DLD1 (cell line): ENCODE measurements around the gene PROM1.

Experiments
- in situ Hi-C: cut with HindIII; loops from 2 replicates; pipeline ENCODE4 v1.10.0; 2017; ENCODE audit warnings: low sequenced_read_pairs

The PROM1 gene

DNA sequence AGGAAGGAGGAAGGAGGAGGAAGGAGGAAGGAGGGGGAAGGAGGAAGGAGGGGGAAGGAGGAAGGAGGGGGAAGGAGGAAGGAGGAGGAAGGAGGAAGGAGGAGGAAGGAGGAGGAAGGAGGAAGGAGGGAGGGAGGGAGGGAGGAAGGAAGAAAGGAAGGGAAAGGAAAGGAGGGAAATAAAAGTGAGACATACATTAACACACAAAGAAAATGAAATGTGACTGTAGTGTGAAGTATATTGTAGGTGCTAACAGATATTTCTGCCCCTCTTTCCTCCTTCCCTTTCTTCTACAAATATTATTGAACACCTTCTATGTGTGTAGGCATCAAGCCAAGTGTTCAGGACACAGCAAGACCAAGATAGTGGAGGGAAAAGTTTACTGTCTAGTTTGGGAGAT lies 26.4 kb upstream of the PROM1 start:
- in situ Hi-C loops = no loop called here

DNA sequence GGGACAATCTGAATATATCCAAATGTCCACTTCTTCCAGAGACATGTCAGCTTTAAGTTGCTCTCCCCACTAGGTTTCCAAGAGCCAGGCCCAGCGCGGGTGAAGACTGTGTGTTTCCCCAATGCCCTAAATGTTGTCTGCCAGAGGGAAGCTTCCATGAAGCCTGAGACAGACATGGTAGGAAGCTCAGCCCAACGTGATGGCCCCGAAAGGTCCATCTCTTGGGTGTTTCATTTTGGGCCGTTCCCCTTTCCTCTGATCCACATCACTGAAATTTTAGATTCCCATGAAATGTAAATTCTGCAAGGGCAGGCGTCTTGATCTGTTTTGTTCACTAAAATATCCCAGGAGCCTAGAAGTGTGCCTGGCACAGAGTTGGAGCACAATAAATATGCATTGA lies 25.4 kb upstream of the PROM1 start:
- in situ Hi-C loops = no loop called here

DNA sequence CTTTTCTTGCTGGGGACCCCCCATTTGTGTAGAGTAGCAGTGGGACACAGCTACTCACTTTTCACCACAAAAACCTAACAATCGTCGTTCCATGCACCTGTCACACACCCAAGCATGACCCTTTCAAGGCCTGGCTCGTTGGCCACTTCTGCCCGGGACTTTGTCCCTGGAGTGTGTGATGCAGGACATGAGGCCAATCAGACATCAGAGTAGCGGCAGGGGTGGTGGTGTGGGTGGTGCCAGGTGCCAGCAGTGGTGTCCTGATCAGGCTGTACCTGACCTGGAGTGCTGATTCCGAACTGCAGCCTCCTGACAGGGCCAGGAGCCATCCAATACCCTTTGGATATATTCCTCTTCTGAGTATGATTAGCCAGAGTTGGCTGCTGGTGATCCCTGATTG lies 23.1 kb upstream of the PROM1 start:
- in situ Hi-C loops = no loop called here

DNA sequence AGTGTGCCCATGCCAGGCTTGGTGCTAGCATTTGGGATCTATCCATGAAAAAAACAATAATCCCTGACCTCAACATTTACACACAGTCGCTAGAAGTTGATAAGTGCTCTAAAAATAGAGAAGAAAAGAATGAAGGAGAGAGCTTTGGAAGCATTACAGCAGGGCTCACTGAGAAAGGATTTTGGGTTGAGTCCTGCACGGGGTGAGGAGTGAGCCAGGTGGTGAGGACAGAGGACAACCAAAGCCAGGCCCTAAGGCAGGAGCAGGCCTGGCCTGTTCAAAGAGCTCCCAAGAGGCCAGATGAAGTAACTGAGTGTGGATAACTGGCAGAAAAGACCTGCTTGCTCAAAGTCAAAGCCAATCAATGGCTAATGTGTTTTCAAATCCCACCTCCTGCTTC lies 20.7 kb upstream of the PROM1 start:
- in situ Hi-C loops = no loop called here

DNA sequence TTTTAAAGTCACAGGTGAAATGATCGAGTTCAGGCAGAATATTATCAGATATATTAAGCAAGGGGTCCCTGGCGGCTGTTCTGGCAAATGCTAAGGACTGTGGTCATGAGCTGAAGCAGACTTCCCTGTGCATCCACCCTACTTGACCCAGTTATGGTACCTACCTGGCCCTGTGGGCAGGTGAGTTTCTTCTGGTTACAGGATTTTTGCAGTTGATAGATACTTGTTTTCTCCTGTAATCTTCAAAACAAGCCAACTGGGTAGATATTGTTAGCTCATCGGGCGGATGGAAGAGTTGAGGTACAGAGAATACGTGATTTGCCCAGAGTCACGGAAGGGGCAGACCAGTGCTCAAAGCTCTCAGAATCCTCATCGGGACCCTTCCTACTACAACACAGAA lies 18.5 kb upstream of the PROM1 start:
- in situ Hi-C loops = no loop called here

DNA sequence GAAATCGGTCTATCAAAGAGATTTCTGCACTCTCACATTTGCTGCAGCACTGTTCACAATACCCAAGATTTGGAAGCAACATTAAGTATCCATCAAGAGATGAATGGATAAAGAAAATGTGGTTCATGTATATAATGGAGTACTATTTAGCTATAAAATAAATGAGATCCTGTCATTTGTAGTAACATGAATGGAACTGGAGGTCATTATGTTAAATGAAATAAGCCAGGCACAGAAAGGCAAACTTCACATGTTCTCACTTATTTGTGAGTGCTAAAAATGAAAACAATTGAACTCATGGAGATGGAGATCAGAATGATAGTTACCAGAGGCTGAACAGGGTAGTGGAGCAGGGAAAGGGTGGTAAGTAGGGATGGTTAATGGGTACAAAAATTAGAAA lies 17.0 kb upstream of the PROM1 start:
- in situ Hi-C loops = no loop called here

DNA sequence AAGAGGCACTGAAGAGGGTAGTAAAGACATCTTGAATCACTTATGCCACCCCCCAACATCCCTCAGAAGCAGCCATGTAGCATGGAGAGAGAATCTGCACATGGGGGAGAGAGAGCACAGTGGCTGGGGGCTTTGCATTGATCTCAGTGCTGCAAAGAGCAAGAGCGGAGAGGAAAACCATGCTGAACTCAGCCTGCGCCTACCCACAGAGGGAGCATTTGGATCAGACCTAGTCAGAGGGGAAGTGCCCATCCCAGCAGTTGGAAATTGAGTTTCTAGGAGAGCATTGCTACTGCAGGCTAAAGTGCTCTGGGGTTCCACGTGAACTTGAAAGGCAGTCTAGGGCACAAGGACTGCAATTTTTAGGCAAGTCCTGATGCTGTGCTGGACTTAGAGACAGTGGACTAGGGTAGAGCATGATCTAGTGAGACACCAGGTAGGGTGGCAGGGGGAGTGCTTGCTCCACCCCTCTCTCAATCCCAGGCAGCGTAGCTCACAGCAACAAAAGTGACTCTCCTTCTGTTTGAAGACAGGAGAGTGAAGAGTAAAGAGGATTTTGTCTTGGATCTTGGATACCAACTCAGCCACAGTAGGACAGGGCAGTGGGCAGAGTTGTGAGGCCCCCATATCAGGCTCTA lies 9.0 kb upstream of the PROM1 start:
- in situ Hi-C loops = no loop called here

DNA sequence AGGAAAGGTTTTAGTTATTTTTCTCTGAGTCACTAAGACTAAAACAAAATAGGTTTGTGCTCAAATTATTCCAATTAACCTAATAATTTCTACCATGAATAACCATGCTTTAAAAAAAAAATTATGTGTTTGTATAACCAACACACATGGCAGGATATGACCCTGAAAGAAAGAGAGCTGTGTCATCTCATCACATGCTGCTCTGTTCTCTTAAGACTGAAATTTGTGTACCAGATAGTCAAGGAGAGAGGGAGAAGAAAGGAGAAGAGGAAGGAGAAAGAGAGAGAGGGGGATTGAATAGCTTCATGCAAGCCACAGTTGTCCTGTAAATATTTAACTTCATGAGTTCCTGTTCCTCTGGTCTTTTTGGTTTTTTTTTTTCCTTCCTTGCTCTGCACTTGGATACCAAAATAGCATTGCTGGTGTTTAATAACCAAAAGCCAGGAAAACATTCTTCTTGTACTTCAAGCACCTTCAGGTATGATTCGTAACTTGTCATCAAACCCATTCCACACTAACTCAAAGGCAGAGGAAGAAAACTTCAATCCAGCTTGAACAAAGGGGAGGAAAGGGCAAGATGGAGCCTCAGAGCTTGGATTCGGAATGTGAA lies 6.4 kb upstream of the PROM1 start:
- in situ Hi-C loops = no loop called here

DNA sequence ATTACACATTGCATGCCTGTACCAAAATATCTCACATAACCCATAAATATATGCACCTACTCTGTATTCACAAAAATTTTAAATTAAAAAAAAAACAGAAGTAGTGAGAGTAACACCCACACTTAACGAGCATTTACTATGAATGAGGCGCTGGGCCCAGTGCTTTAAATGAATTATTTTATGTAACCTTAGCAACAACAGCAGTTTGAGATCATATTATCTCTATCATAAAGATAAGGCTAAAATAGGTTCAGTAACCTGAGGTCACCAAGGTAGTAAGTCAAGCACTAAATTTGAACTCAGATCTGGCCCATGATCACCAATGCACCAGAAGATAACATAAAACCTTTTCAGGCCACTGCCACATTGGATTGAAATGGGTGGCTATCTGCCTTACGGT lies 5.3 kb upstream of the PROM1 start:
- in situ Hi-C loops = no loop called here

DNA sequence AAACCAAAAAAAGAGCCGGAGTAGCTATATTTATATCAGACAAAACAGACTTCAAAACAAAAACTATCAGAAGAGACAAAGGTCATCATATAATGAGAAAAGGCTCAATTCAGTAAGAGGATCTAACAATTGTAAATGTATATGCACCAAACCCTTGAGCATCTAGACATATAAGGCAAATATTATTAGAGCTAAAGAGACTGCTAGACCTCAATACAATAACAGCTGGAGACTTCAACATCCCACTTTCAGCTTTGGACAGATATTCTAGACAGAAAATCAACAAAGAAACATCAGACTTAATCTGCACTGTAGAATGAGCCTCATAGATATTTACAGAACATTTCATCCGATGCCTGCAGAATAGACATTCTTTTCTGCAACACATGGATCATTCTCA lies 4.8 kb upstream of the PROM1 start:
- in situ Hi-C loops = no loop called here

DNA sequence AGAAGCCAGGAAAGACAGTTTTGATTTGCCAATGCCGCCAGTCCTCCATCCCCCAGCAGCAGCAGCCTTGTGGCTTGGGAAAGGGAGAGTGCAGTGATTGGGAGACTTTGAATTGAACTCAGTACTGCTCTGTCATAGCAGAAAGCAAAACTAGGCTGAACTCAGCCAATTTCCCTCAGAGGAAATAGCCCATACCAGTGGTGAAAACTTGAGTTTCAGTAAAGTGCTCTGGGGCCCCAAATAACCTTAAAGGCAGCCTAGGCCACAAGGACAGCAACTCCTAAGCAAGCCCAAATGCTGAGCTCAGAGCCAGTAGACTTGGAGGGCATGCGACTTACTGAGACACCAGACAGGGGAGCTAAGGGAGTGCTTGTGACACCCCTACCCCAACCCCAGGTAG lies 2.0 kb upstream of the PROM1 start:
- in situ Hi-C loops = no loop called here

DNA sequence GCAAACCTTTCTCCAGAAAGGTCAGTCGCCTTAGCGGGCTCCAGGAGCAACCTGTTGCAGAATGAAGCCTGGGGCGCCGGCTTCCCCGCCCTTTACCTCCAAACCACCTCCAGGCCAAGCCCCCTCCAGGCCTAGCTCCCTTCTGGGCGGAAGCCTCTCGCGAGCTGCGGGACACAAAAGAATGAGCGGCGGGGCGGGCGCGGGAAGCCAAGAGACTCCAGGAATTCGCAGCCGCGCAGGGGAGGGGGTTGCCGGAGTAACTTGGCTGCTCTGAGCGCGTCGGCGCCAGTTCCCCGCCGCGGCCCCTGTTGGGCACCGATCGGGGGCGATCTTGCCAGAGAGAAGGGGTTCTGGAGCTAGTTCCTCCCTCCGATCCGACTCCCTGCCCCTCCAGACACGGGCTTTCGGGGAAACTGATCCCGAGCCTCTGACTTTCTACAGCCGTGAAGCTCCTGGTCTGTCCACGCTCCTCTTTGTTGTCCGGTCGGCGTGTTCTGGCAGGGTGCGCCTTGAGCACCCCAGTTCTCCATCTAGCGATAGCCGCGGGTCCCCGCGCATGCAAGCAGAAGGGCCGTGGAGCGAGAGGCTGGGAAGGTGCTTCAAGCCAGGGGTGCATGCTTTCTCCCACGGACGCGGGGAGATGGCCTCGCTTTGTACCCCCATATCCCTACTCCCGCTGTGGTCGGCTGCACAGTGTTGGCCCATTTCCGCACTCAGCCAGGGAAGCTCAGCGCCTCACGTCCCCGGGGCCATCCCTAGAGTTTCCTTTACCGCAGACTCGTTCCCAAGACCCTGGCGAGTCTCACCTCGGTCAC lies 1.2 kb downstream of the PROM1 start:
- in situ Hi-C loops = no loop called here

DNA sequence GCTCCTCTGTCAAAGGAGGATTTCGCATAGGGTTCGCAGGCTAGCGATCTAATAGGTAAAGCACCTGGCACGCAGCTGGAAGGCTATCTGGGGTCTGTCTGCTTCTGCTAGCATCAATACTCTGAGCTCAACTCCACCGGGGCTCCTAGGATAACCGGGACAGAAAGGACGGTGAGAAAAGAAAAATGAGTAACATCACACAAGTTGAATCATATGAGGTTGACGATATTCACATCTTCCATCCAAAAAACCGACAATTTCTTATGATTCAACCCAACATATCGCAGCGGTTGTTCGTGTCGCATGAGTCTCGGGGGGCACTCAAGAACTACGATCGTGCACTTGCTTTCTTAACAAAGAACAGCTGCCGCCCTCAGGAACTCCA lies 1.8 kb downstream of the PROM1 start:
- in situ Hi-C loops = no loop called here

DNA sequence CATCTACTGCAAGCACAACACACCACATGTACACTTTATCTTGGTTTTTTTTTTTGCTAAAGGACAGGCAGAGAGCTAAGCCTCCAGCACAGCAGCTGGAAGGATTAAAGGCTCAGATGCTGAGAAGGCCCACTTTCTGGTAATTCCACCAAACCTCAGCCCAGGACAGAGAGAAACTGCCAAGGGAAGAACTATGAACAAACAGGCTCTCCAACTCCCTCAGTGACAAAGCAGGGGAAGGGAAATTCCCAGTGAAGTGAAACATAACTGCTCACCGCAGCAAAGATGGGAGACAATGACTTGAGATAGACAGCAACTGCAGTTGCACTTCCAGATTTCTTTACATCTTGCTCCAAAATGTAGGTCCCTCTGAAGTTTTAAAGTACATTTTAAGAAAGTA lies 4.8 kb downstream of the PROM1 start:
- in situ Hi-C loops = no loop called here

DNA sequence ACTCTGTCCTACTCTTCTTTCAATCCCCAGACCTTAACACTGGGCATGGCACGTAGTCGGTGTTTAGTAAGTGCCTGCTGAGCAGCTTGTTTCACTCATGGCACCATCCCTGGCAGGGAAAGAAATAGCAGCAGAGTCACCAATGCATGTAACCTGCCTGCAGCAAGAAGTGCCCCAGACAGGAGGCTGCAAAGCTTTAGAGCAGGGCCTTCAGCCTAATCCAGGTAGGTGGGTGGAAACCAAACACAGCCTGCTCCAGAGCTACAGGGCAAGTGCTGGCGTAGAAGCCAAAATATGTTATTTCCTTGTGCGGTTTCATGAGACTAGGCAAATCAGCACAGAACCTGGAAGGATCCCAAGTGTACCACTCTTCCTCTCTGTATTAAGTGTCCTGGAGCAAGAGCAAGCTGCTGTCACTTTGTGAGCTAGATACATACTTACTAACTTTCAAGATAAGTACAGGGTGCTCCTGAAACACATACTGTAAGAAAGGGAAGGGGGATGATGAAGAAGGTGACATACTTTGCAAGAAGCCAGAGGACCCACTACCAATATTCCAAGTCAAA lies 5.5 kb downstream of the PROM1 start:
- in situ Hi-C loops = no loop called here

DNA sequence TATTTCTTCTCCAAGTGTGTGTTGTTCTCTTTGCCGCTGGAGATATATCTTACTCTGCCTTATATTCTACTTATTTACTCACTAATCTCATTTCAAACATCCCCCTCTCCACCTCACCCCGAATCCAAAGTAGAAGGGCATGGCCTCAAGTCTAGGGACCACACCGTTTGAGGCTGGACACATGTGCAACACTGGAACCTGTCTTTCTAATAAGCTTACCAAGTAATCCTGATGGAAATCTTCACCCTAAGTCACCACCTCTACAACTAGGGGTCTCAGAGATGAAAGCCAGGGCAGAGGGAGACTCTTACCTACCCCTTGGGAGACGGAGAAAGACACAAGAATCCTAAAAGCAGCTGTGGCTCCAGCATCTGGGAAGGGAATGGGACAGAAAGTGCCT lies 6.0 kb downstream of the PROM1 start:
- in situ Hi-C loops = no loop called here

DNA sequence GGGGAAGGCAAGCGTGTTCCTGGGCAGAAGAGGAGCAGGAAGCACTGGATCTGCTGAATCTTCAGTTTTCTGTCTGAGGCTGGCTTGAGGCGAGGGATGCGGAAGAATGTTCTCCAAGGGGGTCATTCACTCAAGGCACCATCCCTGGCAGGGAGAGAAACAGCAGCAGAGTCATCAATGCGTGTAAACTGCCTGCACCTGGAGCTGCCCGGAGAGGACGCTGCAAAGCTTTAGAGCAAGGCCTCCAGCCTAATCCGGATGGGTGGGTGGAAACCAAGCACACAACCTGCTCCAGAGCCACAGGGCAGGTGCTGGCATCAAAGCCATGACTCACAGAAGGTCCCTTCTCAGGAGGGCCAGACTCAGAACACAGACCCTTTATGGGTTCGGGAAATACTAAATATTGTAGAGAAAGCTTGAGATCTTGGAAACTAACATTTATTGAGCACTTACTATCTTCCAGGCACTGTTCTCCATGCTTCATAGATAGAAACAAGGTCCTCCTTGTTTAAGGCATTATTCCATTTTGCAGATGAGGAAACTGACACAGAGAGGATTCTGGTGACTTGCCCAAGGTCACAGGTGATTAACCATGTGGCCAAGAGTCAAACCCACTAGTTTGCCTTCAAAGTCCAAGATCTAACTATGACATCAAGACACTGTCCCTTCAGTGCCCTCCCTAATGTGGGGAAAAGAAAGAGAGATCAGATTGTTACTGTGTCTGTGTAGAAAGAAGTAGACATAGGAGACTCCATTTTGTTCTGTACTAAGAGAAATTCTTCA lies 7.7 kb downstream of the PROM1 start:
- in situ Hi-C loops = no loop called here

DNA sequence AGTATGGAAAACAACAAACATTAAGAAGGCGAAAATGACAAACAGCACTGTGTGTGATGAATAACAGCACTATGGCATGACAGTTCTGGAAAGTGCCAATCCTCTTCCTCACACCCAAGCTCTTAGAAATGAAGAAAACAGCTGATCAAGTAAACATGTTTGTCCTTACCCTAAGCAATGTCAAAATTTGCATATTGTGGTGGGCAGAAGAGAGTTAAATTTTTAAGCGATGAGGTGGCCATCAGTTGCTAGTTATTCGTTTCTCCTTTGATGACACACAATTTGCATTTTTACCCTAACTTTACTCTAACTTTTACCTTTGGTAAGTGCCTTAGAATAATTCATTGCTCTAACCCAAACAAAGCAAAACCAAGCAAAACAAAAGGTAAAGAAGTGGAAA lies 8.8 kb downstream of the PROM1 start:
- in situ Hi-C loops = no loop called here

DNA sequence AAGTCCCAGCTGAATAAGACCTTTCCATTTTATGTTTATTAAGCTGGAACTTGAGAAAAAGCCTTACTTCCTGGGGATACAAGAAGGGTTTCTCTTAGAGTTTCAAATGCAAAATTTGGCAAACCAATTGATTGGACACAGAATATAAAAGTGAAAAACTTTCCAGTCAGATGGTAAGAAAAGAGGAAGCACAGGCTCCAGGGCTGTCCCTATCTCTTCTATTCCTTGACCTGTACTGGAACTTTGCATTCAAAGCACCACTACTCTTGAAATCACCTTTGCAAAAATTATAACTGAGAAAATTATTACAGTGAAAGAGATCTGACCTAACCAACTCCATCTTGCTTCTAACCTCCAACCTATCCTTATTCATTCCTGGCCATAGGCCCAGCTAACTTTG lies 11.7 kb downstream of the PROM1 start:
- in situ Hi-C loops = no loop called here

DNA sequence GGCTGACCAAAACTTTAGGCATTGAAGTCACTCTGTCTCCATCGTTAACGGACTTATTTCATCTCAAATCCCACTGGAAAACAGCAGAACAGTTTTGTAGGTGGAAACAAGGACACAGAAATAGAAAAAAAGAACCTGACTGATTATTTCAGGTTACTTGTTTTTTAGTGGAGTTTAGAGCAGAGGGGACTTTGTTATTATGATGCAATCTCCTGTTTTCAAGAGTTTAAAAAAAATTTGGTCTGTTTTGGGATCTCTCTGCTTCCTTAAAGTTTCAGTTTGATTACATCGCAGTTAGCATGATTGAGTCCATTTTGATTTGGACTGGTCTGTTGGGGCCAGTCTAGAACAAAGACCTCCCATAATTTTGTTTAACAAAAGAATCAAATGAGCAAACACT lies 13.6 kb downstream of the PROM1 start:
- in situ Hi-C loops = no loop called here

DNA sequence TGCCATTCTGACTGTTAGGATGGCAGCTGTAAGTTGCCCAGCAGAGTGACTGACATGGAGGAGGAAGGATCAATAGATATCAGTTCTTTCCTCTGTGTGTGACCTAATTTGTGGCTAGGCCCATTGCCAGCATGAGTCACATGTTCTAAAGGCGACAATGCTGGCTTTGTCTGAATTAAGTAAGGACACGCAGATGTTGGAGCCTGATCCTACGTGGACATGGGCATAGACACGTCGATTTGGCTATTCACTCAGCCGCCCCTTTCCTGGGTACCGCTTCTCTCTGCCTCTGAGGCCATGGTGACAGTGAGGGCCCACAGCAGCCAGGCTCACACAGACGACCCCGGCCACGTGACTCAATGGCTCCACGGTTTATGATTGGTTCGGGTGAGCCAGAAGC lies 16.3 kb downstream of the PROM1 start:
- in situ Hi-C loops = no loop called here
